B cell (primary cell): ENCODE results near the gene MS4A2.

ENCODE experiments used
- CTCF ChIP-seq: fragments of 200-600 bp; IDR thresholded peaks from one replicate; pipeline ENCODE4 v1.8.0; 2022; ENCODE audit warnings: antibody characterized with exemption, mild to moderate bottlenecking
- EZH2 ChIP-seq: IDR thresholded peaks from 2 replicates; pipeline ENCODE4 v1.6.1; 2012; ENCODE audit warnings: borderline replicate concordance, low read depth, mild to moderate bottlenecking, moderate library complexity, low read length; ENCODE audit not compliant: insufficient read depth, poor library complexity, severe bottlenecking

- TF ChIP-seq CTCF (no peak), EZH2 (no peak)
Measured at GRCh38 chr11:60131912-60132311, 43.4 kb downstream of the MS4A2 start.
